OCI-LY7 (cell line): ENCODE results near the gene PCTP. TPM values are rescaled to one million over a fixed set of nuclear protein-coding genes. Genes with fewer than 3 reads are reported as not detected.
A peak's percentile ranks its signal among the peaks of the same experiment; 100 is the strongest.

Source experiments
- BruUV-seq: library from RNA; stranded (reverse); fragments of 400-500 nt; replicated peaks from 2 replicates; lab custom pipeline; 2021; lab: Mats Ljungman, UMichigan
- CTCF ChIA-PET: fragments of 300-600 bp; sonication (Branson Sonifier 250); formaldehyde crosslinking; loops from one replicate; lab custom pipeline; 2022; ENCODE audit warnings: antibody characterized with exemption; ENCODE audit not compliant: unreplicated experiment; lab: Charles Lee
- POLR2A ChIA-PET: fragments of 300-600 bp; sonication (Branson Sonifier 250); formaldehyde crosslinking; loops from one replicate; lab custom pipeline; 2022; ENCODE audit warnings: antibody characterized with exemption; lab: Charles Lee
- DNase-seq: peaks from one replicate; pipeline ENCODE4 v3.0.0-alpha.2; 2015; ENCODE audit warnings: low spot score
- H2AFZ ChIP-seq: fragments of 200-600 bp; sonication (generic), shearing (Covaris generic); 2 replicates; pipeline ENCODE4 v1.6.1; 2014; ENCODE audit warnings: mild to moderate bottlenecking, antibody characterized with exemption, low read length, moderate library complexity
- H3K27ac ChIP-seq: fragments of 200-600 bp; sonication (generic); 2 replicates; pipeline ENCODE4 v1.5.1; 2014; ENCODE audit warnings: mixed run types, low read depth, mild to moderate bottlenecking, moderate library complexity, low read length, inconsistent platforms; ENCODE audit not compliant: poor library complexity, severe bottlenecking
- H3K36me3 ChIP-seq: fragments of 200-600 bp; sonication (generic); 2 replicates; pipeline ENCODE4 v1.6.1; 2014; ENCODE audit warnings: mild to moderate bottlenecking, antibody characterized with exemption, low read length, moderate library complexity, mixed read lengths; ENCODE audit not compliant: insufficient read depth
- H3K4me1 ChIP-seq: fragments of 200-600 bp; sonication (generic); 2 replicates; pipeline ENCODE4 v1.5.1; 2014; ENCODE audit warnings: mild to moderate bottlenecking, low read length; ENCODE audit not compliant: insufficient read depth, poor library complexity, severe bottlenecking
- H3K4me2 ChIP-seq: fragments of 200-600 bp; sonication (generic); 2 replicates; pipeline ENCODE4 v1.6.1; 2014; ENCODE audit warnings: mild to moderate bottlenecking, low read length
- H3K4me3 ChIP-seq: fragments of 200-600 bp; sonication (generic); 2 replicates; pipeline ENCODE4 v1.5.1; 2014; ENCODE audit warnings: mild to moderate bottlenecking, low read depth, low read length; ENCODE audit not compliant: poor library complexity, severe bottlenecking
- H3K79me2 ChIP-seq: fragments of 200-600 bp; sonication (generic); 2 replicates; pipeline ENCODE4 v1.6.1; 2016; ENCODE audit warnings: low read depth, mild to moderate bottlenecking, low read length, moderate library complexity, mixed read lengths; ENCODE audit not compliant: insufficient read depth
- H3K9me2 ChIP-seq: fragments of 200-600 bp; sonication (generic); 2 replicates; pipeline ENCODE4 v1.6.1; 2016; ENCODE audit warnings: mild to moderate bottlenecking, low read length, mixed read lengths; ENCODE audit not compliant: insufficient read depth
- H3K9me3 ChIP-seq: fragments of 200-600 bp; sonication (generic); 2 replicates; pipeline ENCODE4 v1.6.1; 2014; ENCODE audit warnings: mild to moderate bottlenecking, mixed run types, low read length, mixed read lengths
- H4K20me1 ChIP-seq: fragments of 200-600 bp; sonication (generic); 2 replicates; pipeline ENCODE4 v1.6.1; 2014; ENCODE audit warnings: mild to moderate bottlenecking, antibody characterized with exemption, low read length, moderate library complexity, mixed read lengths; ENCODE audit not compliant: insufficient read depth
- CTCF ChIP-seq: fragments of 200-600 bp; sonication (generic); conservative IDR thresholded peaks from 2 replicates; pipeline ENCODE4 v1.5.1; 2014; ENCODE audit warnings: mild to moderate bottlenecking, antibody characterized with exemption, low read length, moderate library complexity, mixed read lengths
- EZH2phosphoT487 ChIP-seq: fragments of 200-600 bp; sonication (generic); IDR thresholded peaks from 2 replicates; pipeline ENCODE4 v1.6.1; 2018; ENCODE audit warnings: low read depth, borderline replicate concordance, mild to moderate bottlenecking, mixed run types, antibody characterized with exemption, low read length, moderate library complexity, mixed read lengths
- intact Hi-C: fragments of 100-400 bp; cut with micrococcal nuclease; formaldehyde crosslinking; loops from one replicate; pipeline ENCODE4 v1.10.0; 2022; ENCODE audit not compliant: unreplicated experiment
- total RNA-seq, 2 experiments: library from RNA; depleted of rRNA in 1 of 2; stranded (reverse); fragments of >200 nt in 1 of 2; shearing (Covaris generic) in 1 of 2; gene quantifications; 2 replicates each; pipeline ENCODE4 v1.2.3, GENCODE V29; 2014 to 2022

The PCTP gene
- total RNA-seq, 2 experiments from 2014 or later = 6.1 to 9.4 TPM

DNA sequence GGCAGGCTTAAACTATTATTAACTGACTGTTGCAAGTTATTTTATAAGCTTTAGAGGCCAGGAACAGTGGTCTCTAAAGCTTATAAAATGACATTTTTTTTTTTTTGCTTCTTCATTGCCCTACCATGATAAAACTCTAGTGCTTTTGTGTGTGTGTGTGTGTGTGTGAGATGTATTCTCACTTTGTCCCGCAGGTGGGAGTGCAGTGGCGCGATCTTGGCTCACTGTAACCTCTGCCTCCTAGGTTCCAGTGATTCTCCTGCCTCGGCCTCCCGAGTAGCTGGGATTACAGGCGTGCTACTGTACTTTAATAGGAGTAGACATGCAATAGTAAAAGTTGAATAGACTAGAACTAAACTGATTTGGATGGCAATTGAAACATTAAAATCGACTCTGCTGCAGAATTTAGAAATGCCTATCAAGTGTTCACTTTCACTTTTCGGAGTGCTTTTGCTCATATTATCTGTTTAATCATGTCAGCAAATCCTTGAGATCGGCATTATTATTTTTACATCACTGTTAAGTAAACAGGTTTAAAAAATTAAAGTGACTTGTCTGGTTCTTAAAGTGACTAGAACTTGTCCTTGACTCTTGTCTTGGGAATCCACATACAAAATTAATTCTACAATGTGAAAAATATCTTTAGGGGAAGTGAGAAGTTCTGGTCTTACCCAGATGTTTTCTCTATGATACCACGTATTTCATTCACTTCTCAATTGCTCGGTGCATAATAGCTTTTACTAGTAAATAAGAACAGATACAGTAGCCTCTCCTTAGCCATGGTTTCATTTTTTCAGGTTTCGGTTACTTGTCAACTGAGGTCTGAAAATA, 8.4 kb upstream of the PCTP start:
- no peaks in the 10 kb centered on the region for H3K9me3 ChIP-seq
- no peaks in the 10 kb centered on the region for H3K36me3 ChIP-seq
- H3K79me2 ChIP-seq = no peaks in the 10 kb centered on the region
- no peaks in the 10 kb centered on the region for H4K20me1 ChIP-seq
- ChIA-PET CTCF (interaction anchor here (0.6 kb wide), 1 partner anchor 91 kb away, joined by 3 read pairs; no protein-coding TSS in a partner anchor), POLR2A (interaction anchor here (0.6 to 1.9 kb wide), 3 partner anchors 8 to 78 kb away, joined by 3 to 6 read pairs (median 6); partner anchors contain the start of gene PCTP)
- intact Hi-C loops = loop anchor here (10.0 kb wide), 1 partner anchor 318 kb away; the partner anchor contains the start of gene MMD
- peak overlapping the region; percentile 70 for H3K4me2 ChIP-seq
- H3K4me1 ChIP-seq = peaks cover 25% of the 10 kb centered on the region
- no TSS peak for BruUV-seq
- TF ChIP-seq EZH2phosphoT487 (no peak), CTCF (peak; percentile 57)
- H3K9me2 ChIP-seq = no peaks in the 10 kb centered on the region
- peak overlapping the region; percentile 56 for H3K4me3 ChIP-seq
- DNase-seq = peak; percentile 44
- H3K27ac ChIP-seq = no peak overlapping the region
- H2AFZ ChIP-seq = peak overlapping the region; percentile 86

- intact Hi-C loops = loop anchor here (10.0 kb wide), 1 partner anchor 318 kb away; the partner anchor contains the start of gene MMD
- DNase-seq = no peak
- Histone ChIP-seq H3K79me2 (no peaks in the 10 kb centered on the region), H3K9me2 (no peaks in the 10 kb centered on the region), H2AFZ (peak overlapping the region; percentile 86), H3K4me2 (peak overlapping the region; percentile 70), H3K27ac (no peak overlapping the region), H3K4me1 (peaks cover 18% of the 10 kb centered on the region), H3K36me3 (no peaks in the 10 kb centered on the region), H3K9me3 (no peaks in the 10 kb centered on the region), H3K4me3 (peak overlapping the region; percentile 56), H4K20me1 (no peaks in the 10 kb centered on the region)
- CTCF ChIA-PET = no interaction called here
- BruUV-seq = no TSS peak
- POLR2A ChIA-PET = no interaction called here
- TF ChIP-seq CTCF (no peak), EZH2phosphoT487 (no peak)
Measured at GRCh38 chr17:55743103-55743679, 7.7 kb upstream of the PCTP start.
